IMR-90 (cell line): Measurements from ENCODE around the gene NCKAP5. TPM values are rescaled to one million over a fixed set of nuclear protein-coding genes. Genes with fewer than 3 reads are reported as not detected.

Experiments
- ATAC-seq: fragments of 200-7000 bp; cut with Tn5 transposase; 2 replicates; pipeline ENCODE4 v1.9.1; 2020; ENCODE audit warnings: low read depth, mild to moderate bottlenecking, moderate library complexity
- BruUV-seq: library from RNA; stranded (reverse); fragments of 400-500 nt; replicated peaks from 2 replicates; lab custom pipeline; 2021; lab: Mats Ljungman, UMichigan
- CTCF ChIA-PET: fragments of 300-600 bp; formaldehyde crosslinking; extraction: SDS; loops from one replicate; lab custom pipeline; 2021; ENCODE audit warnings: antibody characterized with exemption; lab: Yijun Ruan, JAX
- POLR2A ChIA-PET: fragments of 300-600 bp; sonication (Branson Sonifier 250); formaldehyde crosslinking; loops from one replicate; lab custom pipeline; 2022; ENCODE audit warnings: antibody characterized with exemption; ENCODE audit not compliant: unreplicated experiment; lab: Charles Lee
- DNase-seq: peaks from one replicate; pipeline ENCODE4 v3.0.0; 2013
- H2AFZ ChIP-seq: replicated peaks from 2 replicates; pipeline ENCODE3; 2013; ENCODE audit warnings: low read length, mild to moderate bottlenecking; ENCODE audit not compliant: poor library complexity
- H2AK5ac ChIP-seq: 2 replicates; pipeline ENCODE4 v1.6.1; 2013; ENCODE audit warnings: low read depth, low read length, inconsistent platforms
- H2AK9ac ChIP-seq: replicated peaks from 2 replicates; pipeline ENCODE3; 2013; ENCODE audit warnings: mild to moderate bottlenecking, low read depth, low read length, moderate library complexity; ENCODE audit not compliant: poor library complexity
- H2BK120ac ChIP-seq: 2 replicates; pipeline ENCODE4 v1.6.1; 2013; ENCODE audit warnings: low read depth, low read length, inconsistent platforms
- H2BK15ac ChIP-seq: 3 replicates; pipeline ENCODE4 v1.6.1; 2013; ENCODE audit warnings: low read depth, low read length, inconsistent platforms
- H2BK20ac ChIP-seq: 2 replicates; pipeline ENCODE4 v1.6.1; 2013; ENCODE audit warnings: low read depth, mild to moderate bottlenecking, inconsistent platforms, low read length, moderate library complexity
- H2BK5ac ChIP-seq: 2 replicates; pipeline ENCODE4 v1.6.1; 2013; ENCODE audit warnings: mild to moderate bottlenecking, low read depth, low read length, inconsistent platforms; ENCODE audit not compliant: poor library complexity, severe bottlenecking
- H3K14ac ChIP-seq: replicated peaks from 2 replicates; pipeline ENCODE4 v1.6.1; 2013; ENCODE audit warnings: low read depth, low read length, inconsistent platforms
- H3K18ac ChIP-seq: 2 replicates; pipeline ENCODE4 v1.6.1; 2013; ENCODE audit warnings: low read depth, low read length, control low read depth
- H3K23ac ChIP-seq: 2 replicates; pipeline ENCODE4 v1.6.1; 2013; ENCODE audit warnings: low read depth, low read length, inconsistent platforms
- H3K27ac ChIP-seq: 2 replicates; pipeline ENCODE4 v1.5.1; 2013; ENCODE audit warnings: mild to moderate bottlenecking, control low read depth, low read length; ENCODE audit not compliant: insufficient read depth
- H3K27me3 ChIP-seq: 2 replicates; pipeline ENCODE4 v1.6.1; 2013; ENCODE audit warnings: low read length; ENCODE audit not compliant: control insufficient read depth, insufficient read depth
- H3K36me3 ChIP-seq: 2 replicates; pipeline ENCODE4 v1.6.1; 2013; ENCODE audit warnings: low read length, mixed read lengths; ENCODE audit not compliant: control insufficient read depth, insufficient read depth
- H3K4ac ChIP-seq: 2 replicates; pipeline ENCODE4 v1.6.1; 2013; ENCODE audit warnings: low read depth, low read length, inconsistent platforms
- H3K4me1 ChIP-seq: 2 replicates; pipeline ENCODE4 v1.6.1; 2013; ENCODE audit warnings: low read length, mixed read lengths; ENCODE audit not compliant: control insufficient read depth, insufficient read depth
- H3K4me2 ChIP-seq: 2 replicates; pipeline ENCODE4 v1.6.1; 2013; ENCODE audit warnings: low read depth, mild to moderate bottlenecking, control low read depth, low read length, moderate library complexity
- H3K4me3 ChIP-seq: 2 replicates; pipeline ENCODE4 v1.5.1; 2013; ENCODE audit warnings: low read depth, mild to moderate bottlenecking, control low read depth, low read length, moderate library complexity; ENCODE audit not compliant: insufficient read depth
- H3K56ac ChIP-seq: 2 replicates; pipeline ENCODE4 v1.6.1; 2013; ENCODE audit warnings: low read length, inconsistent platforms; ENCODE audit not compliant: insufficient read depth; ENCODE audit errors: extremely low read depth
- H3K79me1 ChIP-seq, 2 experiments: 2 replicates each; pipeline ENCODE4 v1.6.1; 2013; ENCODE audit warnings: low read length in 2 of 2, inconsistent platforms in 1 of 2, low read depth in 1 of 2
- H3K9ac ChIP-seq: 2 replicates; pipeline ENCODE4 v1.6.1; 2013; ENCODE audit warnings: low read depth, low read length, control low read depth
- H3K9me1 ChIP-seq: 2 replicates; pipeline ENCODE4 v1.6.1; 2013; ENCODE audit warnings: low read length, inconsistent platforms; ENCODE audit not compliant: insufficient read depth
- H3K9me3 ChIP-seq: 2 replicates; pipeline ENCODE4 v1.6.1; 2013; ENCODE audit warnings: low read length; ENCODE audit not compliant: control insufficient read depth, insufficient read depth
- H4K20me1 ChIP-seq: 2 replicates; pipeline ENCODE4 v1.6.1; 2013; ENCODE audit warnings: low read length, inconsistent platforms; ENCODE audit not compliant: insufficient read depth
- H4K5ac ChIP-seq: 2 replicates; pipeline ENCODE4 v1.6.1; 2013; ENCODE audit warnings: mild to moderate bottlenecking, low read depth, low read length, control low read depth
- H4K8ac ChIP-seq, 2 experiments: 2 replicates each; pipeline ENCODE4 v1.6.1; 2013; ENCODE audit warnings: low read depth in 2 of 2, low read length in 2 of 2, control low read depth in 1 of 2, inconsistent platforms in 1 of 2
- H4K91ac ChIP-seq: 2 replicates; pipeline ENCODE4 v1.6.1; 2013; ENCODE audit warnings: low read depth, low read length, inconsistent platforms; ENCODE audit not compliant: insufficient read depth
- CEBPB ChIP-seq: IDR thresholded peaks from 2 replicates; pipeline ENCODE4 v1.6.1; 2012; ENCODE audit warnings: low read depth, low read length, improper control_type of control experiment
- CHD1 ChIP-seq: IDR thresholded peaks from 2 replicates; pipeline ENCODE4 v1.6.1; 2012; ENCODE audit warnings: low read depth, low read length, improper control_type of control experiment
- FOS ChIP-seq: fragments of 150-350 bp; IDR thresholded peaks from 2 replicates; pipeline ENCODE4 v1.6.1; 2016; ENCODE audit warnings: low read depth, low read length
- MAFK ChIP-seq: IDR thresholded peaks from 2 replicates; pipeline ENCODE4 v1.6.1; 2012; ENCODE audit warnings: low read depth, low read length, improper control_type of control experiment
- MAZ ChIP-seq: IDR thresholded peaks from 2 replicates; pipeline ENCODE4 v1.6.1; 2012; ENCODE audit warnings: low read depth, mild to moderate bottlenecking, low read length, improper control_type of control experiment, moderate library complexity, borderline replicate concordance
- MXI1 ChIP-seq: IDR thresholded peaks from 2 replicates; pipeline ENCODE4 v1.6.1; 2012; ENCODE audit warnings: low read depth, mild to moderate bottlenecking, low read length, moderate library complexity, borderline replicate concordance
- RAD21 ChIP-seq: IDR thresholded peaks from 2 replicates; pipeline ENCODE4 v1.6.1; 2012; ENCODE audit warnings: low read length, improper control_type of control experiment
- RCOR1 ChIP-seq: IDR thresholded peaks from 2 replicates; pipeline ENCODE4 v1.6.1; 2012; ENCODE audit warnings: mild to moderate bottlenecking, low read length, improper control_type of control experiment; ENCODE audit not compliant: insufficient replicate concordance
- RFX5 ChIP-seq: IDR thresholded peaks from 2 replicates; pipeline ENCODE4 v1.8.0; 2012; ENCODE audit warnings: low read depth, mild to moderate bottlenecking, low read length, moderate library complexity
- SMC3 ChIP-seq: fragments of 150-350 bp; IDR thresholded peaks from 2 replicates; pipeline ENCODE4 v1.6.1; 2016; ENCODE audit warnings: low read depth, mild to moderate bottlenecking, antibody characterized with exemption, low read length, moderate library complexity
- WGBS, 2 experiments: methylation state at CpG; one replicate each; pipeline versions ENCODE4 v1.1.5 to v1.1.7; 2013; ENCODE audit warnings: missing lambda C conversion rate in 2 of 2; ENCODE audit not compliant: insufficient read length in 1 of 2; ENCODE audit errors: extremely low coverage in 2 of 2; 5-methylcytosine and 5-hydroxymethylcytosine counted together
- dilution Hi-C: fragments of 300-500 bp; cut with HindIII; formaldehyde crosslinking; loops from one replicate; pipeline ENCODE4 v1.14.3; 2018; ENCODE audit warnings: low sequenced_read_pairs; ENCODE audit not compliant: unreplicated experiment
- in situ Hi-C: fragments of 300-500 bp; cut with MboI; formaldehyde crosslinking; loops from 3 replicates; pipeline ENCODE4 v1.14.3; 2019; ENCODE audit warnings: low sequenced_read_pairs, inconsistent platforms, mixed read lengths
- intact Hi-C: fragments of 100-400 bp; cut with micrococcal nuclease; formaldehyde crosslinking; loops from 2 replicates; pipeline ENCODE4 v1.10.0; 2022
- polyA plus RNA-seq, 3 experiments: library from polyadenylated mRNA; depleted of rRNA; stranded (reverse); fragments of >200 nt; gene quantifications; 2 replicates each; pipeline ENCODE4 v1.2.3, GENCODE V29; 2012; ENCODE audit warnings: low replicate concordance in 1 of 3
- total RNA-seq: library from RNA; depleted of rRNA; stranded (reverse); fragments of >200 nt; gene quantifications from 2 replicates; pipeline ENCODE4 v1.2.3, GENCODE V29; 2012
- TF ChIP-seq, protein P1 (sequence below): fragments of 150-350 bp; IDR thresholded peaks from 2 replicates; pipeline ENCODE4 v1.6.1; 2017; ENCODE audit warnings: mild to moderate bottlenecking, antibody characterized with exemption, low read length, low read depth
- TF ChIP-seq, protein P2 (sequence below): fragments of 150-350 bp; IDR thresholded peaks from 2 replicates; pipeline ENCODE4 v1.6.1; 2016; ENCODE audit warnings: low read depth, mild to moderate bottlenecking, low read length, moderate library complexity, borderline replicate concordance

NCKAP5 gene
- total and polyA plus RNA-seq, 2 of the 4 experiments (the other 2 are of a cell fraction), result 2.7 to 3.9 TPM

DNA sequence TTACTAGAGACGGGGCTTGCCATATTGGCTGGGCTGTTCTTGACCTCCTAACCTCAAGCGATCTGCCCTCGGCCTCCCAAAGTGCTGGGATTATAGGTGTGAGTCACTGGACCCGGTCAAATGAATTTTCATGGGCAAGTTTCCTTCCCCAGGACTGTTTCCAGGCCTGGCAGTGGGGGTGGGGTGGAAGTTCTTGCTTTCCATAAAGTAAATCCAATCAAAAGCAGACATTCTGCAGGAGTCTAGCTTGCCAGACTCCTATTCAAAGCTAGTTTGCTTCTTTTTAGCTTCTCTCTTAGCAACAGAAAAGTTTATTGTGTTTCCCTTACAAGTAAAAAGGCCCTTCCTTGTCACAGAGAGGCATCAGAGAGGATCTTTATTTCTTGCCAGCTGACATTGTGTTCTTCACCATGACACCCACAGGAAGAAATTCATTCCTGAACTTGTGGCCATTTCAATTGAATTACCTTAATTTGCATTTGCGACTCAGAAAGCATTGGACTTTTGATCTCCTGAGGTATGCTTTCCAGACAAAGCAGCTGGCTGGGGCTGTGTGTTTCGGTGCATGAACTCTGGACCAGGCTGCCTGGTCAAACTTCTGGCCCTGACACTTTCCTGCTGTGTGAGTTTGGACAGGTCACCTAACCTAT is 936.1 kb downstream of the NCKAP5 start:
- Histone ChIP-seq H3K9me1 (peaks cover 4% of the 10 kb centered on the region; the same call in 1 of the 2 replicates), H3K9ac (no peak overlapping the region), H3K9me3 (no peaks in the 10 kb centered on the region), H3K4me1 (0 out of 2 replicates have a peak, but pooled peaks cover 2% of the 10 kb centered on the region), H4K5ac (no peak overlapping the region), H3K56ac (no peak overlapping the region; the same call in 1 of the 2 replicates), H3K79me1 (no peaks in the 10 kb centered on the region), H3K27me3 (no peaks in the 10 kb centered on the region), H3K14ac (no peak overlapping the region), H2AK5ac (no peak overlapping the region), H2BK120ac (no peak overlapping the region), H2AFZ (no peak overlapping the region), H2BK5ac (no peak overlapping the region), H3K36me3 (no peaks in the 10 kb centered on the region), H3K4me2 (no peak overlapping the region), H4K8ac (no peak overlapping the region), H2BK15ac (no peak overlapping the region), H3K23ac (no peak overlapping the region), H3K18ac (no peak overlapping the region), H2AK9ac (no peak overlapping the region), H2BK20ac (no peak overlapping the region), H4K91ac (no peak overlapping the region), H3K27ac (no peak overlapping the region), H3K4me3 (no peak overlapping the region), H4K20me1 (no peaks in the 10 kb centered on the region), H3K4ac (no peak overlapping the region)
- no peak for TF ChIP-seq MAFK
- no peak for TF ChIP-seq RCOR1
- TF ChIP-seq CEBPB, result no peak
- no peak for TF ChIP-seq RAD21
- TF ChIP-seq MXI1, result no peak
- TF ChIP-seq SMC3, result no peak
- TF ChIP-seq RFX5, result no peak
- no peak for TF ChIP-seq CHD1
- TF ChIP-seq, protein P1, sequence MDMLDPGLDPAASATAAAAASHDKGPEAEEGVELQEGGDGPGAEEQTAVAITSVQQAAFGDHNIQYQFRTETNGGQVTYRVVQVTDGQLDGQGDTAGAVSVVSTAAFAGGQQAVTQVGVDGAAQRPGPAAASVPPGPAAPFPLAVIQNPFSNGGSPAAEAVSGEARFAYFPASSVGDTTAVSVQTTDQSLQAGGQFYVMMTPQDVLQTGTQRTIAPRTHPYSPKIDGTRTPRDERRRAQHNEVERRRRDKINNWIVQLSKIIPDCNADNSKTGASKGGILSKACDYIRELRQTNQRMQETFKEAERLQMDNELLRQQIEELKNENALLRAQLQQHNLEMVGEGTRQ, result no peak
- TF ChIP-seq MAZ, result no peak
- TF ChIP-seq, protein P2, sequence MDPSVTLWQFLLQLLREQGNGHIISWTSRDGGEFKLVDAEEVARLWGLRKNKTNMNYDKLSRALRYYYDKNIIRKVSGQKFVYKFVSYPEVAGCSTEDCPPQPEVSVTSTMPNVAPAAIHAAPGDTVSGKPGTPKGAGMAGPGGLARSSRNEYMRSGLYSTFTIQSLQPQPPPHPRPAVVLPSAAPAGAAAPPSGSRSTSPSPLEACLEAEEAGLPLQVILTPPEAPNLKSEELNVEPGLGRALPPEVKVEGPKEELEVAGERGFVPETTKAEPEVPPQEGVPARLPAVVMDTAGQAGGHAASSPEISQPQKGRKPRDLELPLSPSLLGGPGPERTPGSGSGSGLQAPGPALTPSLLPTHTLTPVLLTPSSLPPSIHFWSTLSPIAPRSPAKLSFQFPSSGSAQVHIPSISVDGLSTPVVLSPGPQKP, result no peak
- TF ChIP-seq FOS, result no peak
- peak; percentile 6 for DNase-seq
- CTCF ChIA-PET, result no interaction called here
- intact Hi-C loops (no loop called here), in situ Hi-C loops (no loop called here), dilution Hi-C loops (no loop called here)
- POLR2A ChIA-PET, result no interaction called here
- BruUV-seq, result no TSS peak
- 80% methylated on average over 1 of the region's 6 CpGs; no CpG with 5 or more reads in 1 of the 2 experiments for WGBS, 2 experiments
- peak; percentile 32 for ATAC-seq
